ENCODE results near the gene OST4.

DNA sequence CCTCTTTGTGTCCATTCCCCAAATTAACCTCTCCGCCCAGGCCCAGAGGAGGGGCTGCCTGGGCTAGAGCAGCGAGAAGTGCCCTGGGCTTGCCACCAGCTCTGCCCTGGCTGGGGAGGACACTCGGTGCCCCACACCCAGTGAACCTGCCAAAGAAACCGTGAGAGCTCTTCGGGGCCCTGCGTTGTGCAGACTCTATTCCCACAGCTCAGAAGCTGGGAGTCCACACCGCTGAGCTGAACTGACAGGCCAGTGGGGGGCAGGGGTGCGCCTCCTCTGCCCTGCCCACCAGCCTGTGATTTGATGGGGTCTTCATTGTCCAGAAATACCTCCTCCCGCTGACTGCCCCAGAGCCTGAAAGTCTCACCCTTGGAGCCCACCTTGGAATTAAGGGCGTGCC lies 28.6 kb upstream of the OST4 start:
- TF ChIP-seq, protein P1, sequence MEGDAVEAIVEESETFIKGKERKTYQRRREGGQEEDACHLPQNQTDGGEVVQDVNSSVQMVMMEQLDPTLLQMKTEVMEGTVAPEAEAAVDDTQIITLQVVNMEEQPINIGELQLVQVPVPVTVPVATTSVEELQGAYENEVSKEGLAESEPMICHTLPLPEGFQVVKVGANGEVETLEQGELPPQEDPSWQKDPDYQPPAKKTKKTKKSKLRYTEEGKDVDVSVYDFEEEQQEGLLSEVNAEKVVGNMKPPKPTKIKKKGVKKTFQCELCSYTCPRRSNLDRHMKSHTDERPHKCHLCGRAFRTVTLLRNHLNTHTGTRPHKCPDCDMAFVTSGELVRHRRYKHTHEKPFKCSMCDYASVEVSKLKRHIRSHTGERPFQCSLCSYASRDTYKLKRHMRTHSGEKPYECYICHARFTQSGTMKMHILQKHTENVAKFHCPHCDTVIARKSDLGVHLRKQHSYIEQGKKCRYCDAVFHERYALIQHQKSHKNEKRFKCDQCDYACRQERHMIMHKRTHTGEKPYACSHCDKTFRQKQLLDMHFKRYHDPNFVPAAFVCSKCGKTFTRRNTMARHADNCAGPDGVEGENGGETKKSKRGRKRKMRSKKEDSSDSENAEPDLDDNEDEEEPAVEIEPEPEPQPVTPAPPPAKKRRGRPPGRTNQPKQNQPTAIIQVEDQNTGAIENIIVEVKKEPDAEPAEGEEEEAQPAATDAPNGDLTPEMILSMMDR (conservative IDR thresholded peaks at IDR 0.05) = no peak
- TF ChIP-seq EZH2 (IDR thresholded peaks at IDR 0.05; ENCODE audit: low read depth) = no peak

Data from PC-9 (cell line).